ENCODE measurements around the gene LRBA. TPM values are rescaled to one million over a fixed set of nuclear protein-coding genes. Genes with fewer than 3 reads are reported as not detected.

The LRBA gene
- total RNA-seq, 6 experiments from 2014 or later: 13.6 to 17.6 (median 15.0) TPM

DNA sequence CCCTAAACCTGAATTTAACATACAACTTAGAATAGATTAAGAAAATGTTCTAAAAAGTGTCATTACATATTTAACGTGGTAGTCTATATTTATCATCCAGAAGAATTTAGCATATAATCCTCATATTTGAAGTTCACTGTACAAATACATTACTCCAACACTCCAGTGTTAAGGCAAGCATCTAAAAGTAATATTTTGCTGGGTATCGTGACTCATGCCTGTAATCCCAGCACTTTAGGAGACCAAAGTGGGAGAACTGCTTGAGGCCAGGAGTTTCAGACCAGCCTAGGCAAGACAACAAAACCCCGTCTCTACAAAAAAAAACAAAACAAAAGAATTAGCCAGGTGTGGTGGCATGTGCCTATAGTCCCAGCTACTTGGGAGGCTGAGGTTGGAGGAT, 24.8 kb downstream of the LRBA start:
- no peak overlapping the region for H3K27ac Mint-ChIP-seq
- TF ChIP-seq, protein P1, sequence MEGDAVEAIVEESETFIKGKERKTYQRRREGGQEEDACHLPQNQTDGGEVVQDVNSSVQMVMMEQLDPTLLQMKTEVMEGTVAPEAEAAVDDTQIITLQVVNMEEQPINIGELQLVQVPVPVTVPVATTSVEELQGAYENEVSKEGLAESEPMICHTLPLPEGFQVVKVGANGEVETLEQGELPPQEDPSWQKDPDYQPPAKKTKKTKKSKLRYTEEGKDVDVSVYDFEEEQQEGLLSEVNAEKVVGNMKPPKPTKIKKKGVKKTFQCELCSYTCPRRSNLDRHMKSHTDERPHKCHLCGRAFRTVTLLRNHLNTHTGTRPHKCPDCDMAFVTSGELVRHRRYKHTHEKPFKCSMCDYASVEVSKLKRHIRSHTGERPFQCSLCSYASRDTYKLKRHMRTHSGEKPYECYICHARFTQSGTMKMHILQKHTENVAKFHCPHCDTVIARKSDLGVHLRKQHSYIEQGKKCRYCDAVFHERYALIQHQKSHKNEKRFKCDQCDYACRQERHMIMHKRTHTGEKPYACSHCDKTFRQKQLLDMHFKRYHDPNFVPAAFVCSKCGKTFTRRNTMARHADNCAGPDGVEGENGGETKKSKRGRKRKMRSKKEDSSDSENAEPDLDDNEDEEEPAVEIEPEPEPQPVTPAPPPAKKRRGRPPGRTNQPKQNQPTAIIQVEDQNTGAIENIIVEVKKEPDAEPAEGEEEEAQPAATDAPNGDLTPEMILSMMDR (IDR thresholded peaks at IDR 0.05): no peak
- H3K9me3 Mint-ChIP-seq: no peaks in the 10 kb centered on the region
- no peaks in the 10 kb centered on the region for H3K27me3 Mint-ChIP-seq (ENCODE audit: insufficient read depth)
- no peak overlapping the region for H3K4me3 Mint-ChIP-seq
- H3K36me3 Mint-ChIP-seq (ENCODE audit: low read depth): peaks cover 7% of the 10 kb centered on the region; the same call in 1 of the 2 replicates
- no peak for DNase-seq
- no peaks in the 10 kb centered on the region for H3K4me1 Mint-ChIP-seq (ENCODE audit: low read depth)

DNA sequence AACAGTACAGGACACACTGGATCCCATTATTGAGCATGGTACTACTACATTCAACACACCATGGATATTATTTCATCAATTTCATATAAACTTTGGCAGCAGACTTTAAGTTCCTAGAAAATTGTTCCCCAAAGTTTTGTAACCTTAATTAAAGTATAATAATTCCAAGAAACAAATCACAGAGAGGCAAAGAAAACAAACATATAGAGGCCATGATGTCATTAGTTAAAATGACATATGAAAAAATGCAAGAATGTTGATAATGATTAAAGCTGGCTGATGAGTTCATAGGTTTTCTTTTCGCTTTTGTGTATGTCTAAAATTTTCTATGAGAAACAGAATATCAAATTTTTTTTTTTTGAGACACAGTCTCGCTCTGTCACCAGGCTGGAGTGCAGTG, 26.8 kb downstream of the LRBA start:
- peaks cover 7% of the 10 kb centered on the region; the same call in 1 of the 2 replicates for H3K36me3 Mint-ChIP-seq (ENCODE audit: low read depth)
- TF ChIP-seq, protein P1 (IDR thresholded peaks at IDR 0.05): no peak
- no peaks in the 10 kb centered on the region for H3K27me3 Mint-ChIP-seq (ENCODE audit: insufficient read depth)
- no peaks in the 10 kb centered on the region for H3K9me3 Mint-ChIP-seq
- no peaks in the 10 kb centered on the region for H3K4me1 Mint-ChIP-seq (ENCODE audit: low read depth)
- H3K4me3 Mint-ChIP-seq: no peak overlapping the region
- DNase-seq: no peak
- H3K27ac Mint-ChIP-seq: no peak overlapping the region

DNA sequence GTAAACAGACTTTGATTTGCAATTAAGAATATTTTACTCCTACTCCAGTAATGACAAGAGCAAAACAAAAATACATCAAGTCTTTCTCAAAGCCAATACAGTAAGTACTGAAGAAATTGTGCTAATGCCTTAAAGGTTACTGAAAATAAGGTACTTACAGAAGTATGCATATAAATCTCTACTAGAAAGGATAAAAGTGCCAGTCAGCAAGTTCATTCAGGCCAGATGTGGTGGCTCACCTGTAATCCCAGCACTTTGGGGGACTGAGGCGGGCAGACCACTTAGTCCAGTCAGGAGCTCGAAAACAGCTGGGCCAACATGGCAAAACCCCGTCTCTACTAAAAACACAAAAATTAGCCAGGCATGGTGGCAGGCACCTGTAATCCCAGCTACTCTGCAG, 27.9 kb downstream of the LRBA start:
- Mint-ChIP-seq H3K36me3 (ENCODE audit: low read depth) (peaks cover 7% of the 10 kb centered on the region; the same call in 1 of the 2 replicates), H3K27me3 (ENCODE audit: insufficient read depth) (no peaks in the 10 kb centered on the region), H3K4me3 (no peak overlapping the region), H3K9me3 (no peaks in the 10 kb centered on the region), H3K4me1 (ENCODE audit: low read depth) (peaks cover 5% of the 10 kb centered on the region; the same call in 1 of the 2 replicates), H3K27ac (no peak overlapping the region)
- TF ChIP-seq, protein P1 (IDR thresholded peaks at IDR 0.05): no peak
- no peak for DNase-seq

DNA sequence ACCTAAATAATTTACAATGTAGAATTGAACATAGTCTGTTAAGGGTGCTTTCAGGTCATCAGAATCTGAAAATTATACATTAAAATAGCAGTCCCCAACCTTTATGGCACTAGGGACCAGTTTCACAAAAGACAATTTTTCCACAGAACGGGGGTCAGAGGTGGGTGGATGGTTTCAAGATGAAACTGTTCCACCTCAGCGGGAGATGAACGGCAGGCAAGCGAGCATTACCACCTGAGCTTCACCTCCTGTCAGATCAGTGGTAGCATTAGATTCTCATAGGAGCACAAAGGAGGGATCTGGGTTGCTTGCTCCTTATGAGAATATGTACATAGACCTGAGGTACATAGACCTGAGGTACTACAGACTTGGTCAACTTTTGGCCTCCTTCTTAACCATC, 29.0 kb downstream of the LRBA start:
- Mint-ChIP-seq H3K27me3 (ENCODE audit: insufficient read depth) (no peaks in the 10 kb centered on the region), H3K9me3 (no peaks in the 10 kb centered on the region), H3K4me1 (ENCODE audit: low read depth) (peaks cover 5% of the 10 kb centered on the region; the same call in 1 of the 2 replicates), H3K36me3 (ENCODE audit: low read depth) (peaks cover 5% of the 10 kb centered on the region; the same call in 1 of the 2 replicates), H3K27ac (no peak overlapping the region), H3K4me3 (no peak overlapping the region)
- TF ChIP-seq, protein P1 (IDR thresholded peaks at IDR 0.05): no peak
- DNase-seq: no peak

DNA sequence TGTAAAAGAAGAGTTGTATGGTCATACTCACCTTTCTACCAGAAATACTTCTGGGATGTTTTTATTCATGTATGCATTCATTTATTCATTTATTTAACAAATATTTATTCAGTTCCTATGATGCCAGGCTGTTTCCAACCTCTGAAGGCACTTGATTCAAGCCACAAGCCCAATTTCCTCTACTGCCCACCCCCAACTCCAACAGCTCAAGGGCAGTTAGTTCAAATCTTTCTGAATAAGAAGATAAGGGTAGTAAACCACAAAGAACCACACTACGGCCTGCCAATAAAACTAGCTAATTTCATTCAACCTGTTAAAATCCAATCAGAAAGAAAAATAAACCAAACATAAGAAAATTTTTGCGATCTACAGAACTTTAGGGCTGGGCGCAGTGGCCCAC, 31.2 kb downstream of the LRBA start:
- Mint-ChIP-seq H3K9me3 (no peaks in the 10 kb centered on the region), H3K4me3 (no peak overlapping the region), H3K27ac (no peak overlapping the region), H3K27me3 (ENCODE audit: insufficient read depth) (no peaks in the 10 kb centered on the region), H3K36me3 (ENCODE audit: low read depth) (no peaks in the 10 kb centered on the region), H3K4me1 (ENCODE audit: low read depth) (peaks cover 5% of the 10 kb centered on the region; the same call in 1 of the 2 replicates)
- no peak for DNase-seq
- TF ChIP-seq, protein P1 (IDR thresholded peaks at IDR 0.05): no peak

Measured in HFFc6 (cell line).